ENCODE results near the gene LRRC8A. TPM values are rescaled to one million over a fixed set of nuclear protein-coding genes. Genes with fewer than 3 reads are reported as not detected.

The LRRC8A gene
- polyA plus RNA-seq, 1 donor from 2014 or later = 11.6 TPM

DNA sequence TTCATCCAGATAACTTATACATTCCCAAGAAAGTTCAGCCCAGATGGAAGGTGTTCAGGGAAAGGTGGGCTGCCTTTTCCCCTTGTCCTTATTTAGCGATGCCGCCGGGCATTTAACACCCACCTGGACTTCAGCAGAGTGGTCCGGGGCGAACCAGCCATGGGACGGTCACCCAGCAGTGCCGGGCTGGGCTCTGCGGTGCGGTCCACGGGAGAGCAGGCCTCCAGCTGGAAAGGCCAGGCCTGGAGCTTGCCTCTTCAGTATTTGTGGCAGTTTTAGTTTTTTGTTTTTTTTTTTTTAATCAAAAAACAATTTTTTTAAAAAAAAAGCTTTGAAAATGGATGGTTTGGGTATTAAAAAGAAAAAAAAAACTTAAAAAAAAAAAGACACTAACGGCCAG lies 34.8 kb downstream of the LRRC8A start:
- H3K4me3 ChIP-seq (ENCODE audit: low read length) = no peak overlapping the region
- no peak overlapping the region for H3K4me2 ChIP-seq (ENCODE audit: low read length)
- H3K27me3 ChIP-seq (ENCODE audit: insufficient read depth, low read depth, low read length) = no peaks in the 10 kb centered on the region
- H3K79me2 ChIP-seq (replicated peaks; ENCODE audit: insufficient read depth, low read length) = peaks cover 4% of the 10 kb centered on the region
- no peaks in the 10 kb centered on the region for H3K36me3 ChIP-seq (ENCODE audit: insufficient read depth, low read length)
- no peaks in the 10 kb centered on the region for H3F3A ChIP-seq (ENCODE audit: insufficient read depth, low read length, poor library complexity, severe bottlenecking)
- no peaks in the 10 kb centered on the region for H3K9me3 ChIP-seq (ENCODE audit: low read length)
- TF ChIP-seq POLR2AphosphoS5 (IDR thresholded peaks at IDR 0.05) (no peak), RAD21 (conservative IDR thresholded peaks at IDR 0.05) (no peak), TAF1 (IDR thresholded peaks at IDR 0.05; ENCODE audit: low read depth) (no peak), MXI1 (conservative IDR thresholded peaks at IDR 0.05; ENCODE audit: poor library complexity, severe bottlenecking) (no peak), SMC3 (conservative IDR thresholded peaks at IDR 0.05; ENCODE audit: poor library complexity) (no peak), EZH2 (IDR thresholded peaks at IDR 0.05; ENCODE audit: borderline replicate concordance, insufficient read depth, low read length, poor library complexity, severe bottlenecking) (no peak), EP300 (conservative IDR thresholded peaks at IDR 0.05; ENCODE audit: poor library complexity, severe bottlenecking) (no peak)
- TF ChIP-seq, protein P1, sequence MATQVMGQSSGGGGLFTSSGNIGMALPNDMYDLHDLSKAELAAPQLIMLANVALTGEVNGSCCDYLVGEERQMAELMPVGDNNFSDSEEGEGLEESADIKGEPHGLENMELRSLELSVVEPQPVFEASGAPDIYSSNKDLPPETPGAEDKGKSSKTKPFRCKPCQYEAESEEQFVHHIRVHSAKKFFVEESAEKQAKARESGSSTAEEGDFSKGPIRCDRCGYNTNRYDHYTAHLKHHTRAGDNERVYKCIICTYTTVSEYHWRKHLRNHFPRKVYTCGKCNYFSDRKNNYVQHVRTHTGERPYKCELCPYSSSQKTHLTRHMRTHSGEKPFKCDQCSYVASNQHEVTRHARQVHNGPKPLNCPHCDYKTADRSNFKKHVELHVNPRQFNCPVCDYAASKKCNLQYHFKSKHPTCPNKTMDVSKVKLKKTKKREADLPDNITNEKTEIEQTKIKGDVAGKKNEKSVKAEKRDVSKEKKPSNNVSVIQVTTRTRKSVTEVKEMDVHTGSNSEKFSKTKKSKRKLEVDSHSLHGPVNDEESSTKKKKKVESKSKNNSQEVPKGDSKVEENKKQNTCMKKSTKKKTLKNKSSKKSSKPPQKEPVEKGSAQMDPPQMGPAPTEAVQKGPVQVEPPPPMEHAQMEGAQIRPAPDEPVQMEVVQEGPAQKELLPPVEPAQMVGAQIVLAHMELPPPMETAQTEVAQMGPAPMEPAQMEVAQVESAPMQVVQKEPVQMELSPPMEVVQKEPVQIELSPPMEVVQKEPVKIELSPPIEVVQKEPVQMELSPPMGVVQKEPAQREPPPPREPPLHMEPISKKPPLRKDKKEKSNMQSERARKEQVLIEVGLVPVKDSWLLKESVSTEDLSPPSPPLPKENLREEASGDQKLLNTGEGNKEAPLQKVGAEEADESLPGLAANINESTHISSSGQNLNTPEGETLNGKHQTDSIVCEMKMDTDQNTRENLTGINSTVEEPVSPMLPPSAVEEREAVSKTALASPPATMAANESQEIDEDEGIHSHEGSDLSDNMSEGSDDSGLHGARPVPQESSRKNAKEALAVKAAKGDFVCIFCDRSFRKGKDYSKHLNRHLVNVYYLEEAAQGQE (IDR thresholded peaks at IDR 0.05; ENCODE audit: borderline replicate concordance) = no peak
- TF ChIP-seq, protein P2, sequence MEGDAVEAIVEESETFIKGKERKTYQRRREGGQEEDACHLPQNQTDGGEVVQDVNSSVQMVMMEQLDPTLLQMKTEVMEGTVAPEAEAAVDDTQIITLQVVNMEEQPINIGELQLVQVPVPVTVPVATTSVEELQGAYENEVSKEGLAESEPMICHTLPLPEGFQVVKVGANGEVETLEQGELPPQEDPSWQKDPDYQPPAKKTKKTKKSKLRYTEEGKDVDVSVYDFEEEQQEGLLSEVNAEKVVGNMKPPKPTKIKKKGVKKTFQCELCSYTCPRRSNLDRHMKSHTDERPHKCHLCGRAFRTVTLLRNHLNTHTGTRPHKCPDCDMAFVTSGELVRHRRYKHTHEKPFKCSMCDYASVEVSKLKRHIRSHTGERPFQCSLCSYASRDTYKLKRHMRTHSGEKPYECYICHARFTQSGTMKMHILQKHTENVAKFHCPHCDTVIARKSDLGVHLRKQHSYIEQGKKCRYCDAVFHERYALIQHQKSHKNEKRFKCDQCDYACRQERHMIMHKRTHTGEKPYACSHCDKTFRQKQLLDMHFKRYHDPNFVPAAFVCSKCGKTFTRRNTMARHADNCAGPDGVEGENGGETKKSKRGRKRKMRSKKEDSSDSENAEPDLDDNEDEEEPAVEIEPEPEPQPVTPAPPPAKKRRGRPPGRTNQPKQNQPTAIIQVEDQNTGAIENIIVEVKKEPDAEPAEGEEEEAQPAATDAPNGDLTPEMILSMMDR (IDR thresholded peaks at IDR 0.05; ENCODE audit: poor library complexity, severe bottlenecking) = no peak
- no peaks in the 10 kb centered on the region for H4K20me1 ChIP-seq (ENCODE audit: insufficient read depth)
- no peak overlapping the region for H3K27ac ChIP-seq (ENCODE audit: low read length)
- H3K9me2 ChIP-seq (ENCODE audit: insufficient read depth, low read length) = no peaks in the 10 kb centered on the region
- no peak overlapping the region for H3K9ac ChIP-seq (ENCODE audit: low read length)
- H2AFZ ChIP-seq (ENCODE audit: low read depth, low read length) = no peak overlapping the region

DNA sequence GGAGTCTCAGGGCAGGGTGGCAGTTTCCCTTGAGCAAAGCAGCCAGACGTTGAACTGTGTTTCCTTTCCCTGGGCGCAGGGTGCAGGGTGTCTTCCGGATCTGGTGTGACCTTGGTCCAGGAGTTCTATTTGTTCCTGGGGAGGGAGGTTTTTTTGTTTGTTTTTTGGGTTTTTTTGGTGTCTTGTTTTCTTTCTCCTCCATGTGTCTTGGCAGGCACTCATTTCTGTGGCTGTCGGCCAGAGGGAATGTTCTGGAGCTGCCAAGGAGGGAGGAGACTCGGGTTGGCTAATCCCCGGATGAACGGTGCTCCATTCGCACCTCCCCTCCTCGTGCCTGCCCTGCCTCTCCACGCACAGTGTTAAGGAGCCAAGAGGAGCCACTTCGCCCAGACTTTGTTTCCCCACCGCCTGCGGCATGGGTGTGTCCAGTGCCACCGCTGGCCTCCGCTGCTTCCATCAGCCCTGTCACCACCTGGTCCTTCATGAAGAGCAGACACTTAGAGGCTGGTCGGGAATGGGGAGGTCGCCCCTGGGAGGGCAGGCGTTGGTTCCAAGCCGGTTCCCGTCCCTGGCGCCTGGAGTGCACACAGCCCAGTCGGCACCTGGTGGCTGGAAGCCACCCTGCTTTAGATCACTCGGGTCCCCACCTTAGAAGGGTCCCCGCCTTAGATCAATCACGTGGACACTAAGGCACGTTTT lies 35.4 kb downstream of the LRRC8A start:
- H3K27ac ChIP-seq (ENCODE audit: low read length) = no peak overlapping the region
- H3K9ac ChIP-seq (ENCODE audit: low read length) = no peak overlapping the region
- H3F3A ChIP-seq (ENCODE audit: insufficient read depth, low read length, poor library complexity, severe bottlenecking) = no peaks in the 10 kb centered on the region
- no peaks in the 10 kb centered on the region for H3K9me3 ChIP-seq (ENCODE audit: low read length)
- H4K20me1 ChIP-seq (ENCODE audit: insufficient read depth) = no peaks in the 10 kb centered on the region
- no peaks in the 10 kb centered on the region for H3K27me3 ChIP-seq (ENCODE audit: insufficient read depth, low read depth, low read length)
- H3K4me2 ChIP-seq (ENCODE audit: low read length) = no peak overlapping the region
- H3K4me3 ChIP-seq (ENCODE audit: low read length) = no peak overlapping the region
- no peak overlapping the region for H2AFZ ChIP-seq (ENCODE audit: low read depth, low read length)
- H3K79me2 ChIP-seq (replicated peaks; ENCODE audit: insufficient read depth, low read length) = no peaks in the 10 kb centered on the region
- no peaks in the 10 kb centered on the region for H3K9me2 ChIP-seq (ENCODE audit: insufficient read depth, low read length)
- TF ChIP-seq MXI1 (conservative IDR thresholded peaks at IDR 0.05; ENCODE audit: poor library complexity, severe bottlenecking) = no peak
- no peak for TF ChIP-seq TAF1 (IDR thresholded peaks at IDR 0.05; ENCODE audit: low read depth)
- H3K36me3 ChIP-seq (ENCODE audit: insufficient read depth, low read length) = no peaks in the 10 kb centered on the region

All from neural cell (in vitro differentiated cells).